B cell (primary cell): ENCODE measurements around the gene LCE3A. TPM values are rescaled to one million over a fixed set of nuclear protein-coding genes. Genes with fewer than 3 reads are reported as not detected.

Experiments
- ATAC-seq: fragments of 200-7000 bp; cut with Tn5 transposase; one replicate; pipeline ENCODE4 v1.10.0; 2021; ENCODE audit warnings: low read depth, mild to moderate bottlenecking, moderate number of reproducible peaks, moderate library complexity
- CTCF ChIA-PET: fragments of 350-600 bp; sonication (Branson Sonifier 250); formaldehyde crosslinking; loops from one replicate; lab custom pipeline; 2021; ENCODE audit warnings: antibody characterized with exemption, inconsistent platforms; lab: Charles Lee
- POLR2A ChIA-PET: fragments of 350-600 bp; sonication (Branson Sonifier 250); formaldehyde crosslinking; loops from one replicate; lab custom pipeline; 2021; ENCODE audit warnings: antibody characterized with exemption; lab: Charles Lee
- DNase-seq: peaks from one replicate; pipeline ENCODE4 v3.0.0; 2013
- H2AFZ ChIP-seq: 2 replicates; pipeline ENCODE4 v1.6.1; 2012; ENCODE audit warnings: mild to moderate bottlenecking, low read depth, low read length; ENCODE audit not compliant: insufficient read depth, poor library complexity, severe bottlenecking
- H3K27ac ChIP-seq, 2 donors: 1 replicate in 1 of 2; 2 replicates in 1 of 2; pipeline ENCODE4 v1.5.1; 2012 to 2013; ENCODE audit warnings: low read length in 2 of 2, mild to moderate bottlenecking in 2 of 2, moderate library complexity in 1 of 2
- H3K27me3 ChIP-seq, 4 experiments: fragments of 200-600 bp in 1 of 4; sonication (generic) in 1 of 4; replicated peaks in 1 of 4; 1 replicate in 2 of 4; 2 replicates in 2 of 4; pipeline versions ENCODE4 v1.6.1 to v1.7.0; 2013 to 2016; ENCODE audit warnings: low read length in 3 of 4, mild to moderate bottlenecking in 2 of 4, mixed read lengths in 1 of 4, moderate library complexity in 1 of 4; ENCODE audit not compliant: insufficient read depth in 4 of 4, control insufficient read depth in 3 of 4; ENCODE audit errors: control extremely low read depth in 1 of 4
- H3K36me3 ChIP-seq, 2 experiments: replicated peaks in 1 of 2; 1 replicate in 1 of 2; 2 replicates in 1 of 2; pipeline versions ENCODE4 v1.6.1 to v1.7.1; 2013; ENCODE audit warnings: low read length in 1 of 2; ENCODE audit not compliant: insufficient read depth in 2 of 2, control insufficient read depth in 1 of 2; ENCODE audit errors: control extremely low read depth in 1 of 2, extremely low read depth in 1 of 2
- H3K4me1 ChIP-seq, 2 donors: fragments of 200-600 bp in 1 of 2; sonication (generic) in 1 of 2; 1 replicate in 1 of 2; 2 replicates in 1 of 2; pipeline versions ENCODE4 v1.5.1 to v1.6.1; 2013 to 2017; ENCODE audit warnings: low read length in 2 of 2; ENCODE audit not compliant: control insufficient read depth in 2 of 2, insufficient read depth in 2 of 2
- H3K4me2 ChIP-seq: replicated peaks from 2 replicates; pipeline ENCODE3; 2012; ENCODE audit warnings: mild to moderate bottlenecking, low read depth, low read length; ENCODE audit not compliant: poor library complexity, severe bottlenecking
- H3K4me3 ChIP-seq, 5 experiments: fragments of 200-600 bp in 1 of 5; sonication (generic) in 1 of 5; 1 replicate in 3 of 5; 2 replicates in 2 of 5; pipeline versions ENCODE4 v1.5.1 to v1.7.0; 2011 to 2016; ENCODE audit warnings: low read length in 4 of 5, mild to moderate bottlenecking in 4 of 5, low read depth in 2 of 5, control low read depth in 1 of 5, moderate library complexity in 1 of 5; ENCODE audit not compliant: insufficient read depth in 1 of 5; ENCODE audit errors: control extremely low read depth in 1 of 5, extremely low read depth in 1 of 5
- H3K79me2 ChIP-seq: fragments of 200-600 bp; sonication (generic); one replicate; pipeline ENCODE4 v1.6.0; 2016; ENCODE audit warnings: low read length; ENCODE audit not compliant: control insufficient read depth, insufficient read depth
- H3K9ac ChIP-seq: fragments of 200-600 bp; sonication (generic); 2 replicates; pipeline ENCODE4 v1.6.1; 2017; ENCODE audit warnings: mild to moderate bottlenecking, low read length, moderate library complexity
- H3K9me3 ChIP-seq, 3 donors: one replicate each; pipeline versions ENCODE4 v1.6.1 to v1.7.1; 2013; ENCODE audit warnings: low read length in 2 of 3; ENCODE audit not compliant: control insufficient read depth in 2 of 3, insufficient read depth in 1 of 3; ENCODE audit errors: control extremely low read depth in 1 of 3
- H4K20me1 ChIP-seq: 2 replicates; pipeline ENCODE4 v1.6.0; 2012; ENCODE audit warnings: mild to moderate bottlenecking, low read length; ENCODE audit not compliant: insufficient read depth, control insufficient read depth, poor library complexity, severe bottlenecking
- H3K27ac Mint-ChIP-seq: one replicate; pipeline ENCODE4 v1.8.0; 2021; ENCODE audit warnings: mixed read lengths
- H3K27me3 Mint-ChIP-seq: one replicate; pipeline ENCODE4 v1.8.0; 2021; ENCODE audit warnings: mixed read lengths
- H3K4me1 Mint-ChIP-seq: one replicate; pipeline ENCODE4 v1.8.0; 2021; ENCODE audit warnings: mixed read lengths
- H3K4me3 Mint-ChIP-seq: one replicate; pipeline ENCODE4 v1.8.0; 2021; ENCODE audit warnings: mixed read lengths
- H3K9me3 Mint-ChIP-seq: one replicate; pipeline ENCODE4 v1.8.0; 2022; ENCODE audit warnings: mixed read lengths; ENCODE audit not compliant: insufficient read depth
- EZH2 ChIP-seq: IDR thresholded peaks from 2 replicates; pipeline ENCODE4 v1.6.1; 2012; ENCODE audit warnings: borderline replicate concordance, low read depth, mild to moderate bottlenecking, moderate library complexity, low read length; ENCODE audit not compliant: insufficient read depth, poor library complexity, severe bottlenecking
- WGBS: methylation state at CpG from one replicate; pipeline ENCODE4 v1.1.5; 2013; ENCODE audit warnings: missing lambda C conversion rate; ENCODE audit not compliant: insufficient coverage; 5-methylcytosine and 5-hydroxymethylcytosine counted together
- intact Hi-C: fragments of 100-400 bp; cut with micrococcal nuclease; formaldehyde crosslinking; loops from one replicate; pipeline ENCODE4 v1.10.0; 2022
- polyA plus RNA-seq: library from polyadenylated mRNA; depleted of rRNA; stranded (reverse); fragments of >200 nt; gene quantifications from 2 replicates; pipeline ENCODE4 v1.2.3, GENCODE V29; 2012
- total RNA-seq, 2 donors: library from RNA; stranded (reverse); fragments of 120-200 nt in 1 of 2; gene quantifications; 1 replicate in 1 of 2; 2 replicates in 1 of 2; pipeline versions ENCODE4 v1.2.3 to v1.2.4, GENCODE V29; 2013 to 2022
- TF ChIP-seq, protein P1 (sequence below): fragments of 200-600 bp; IDR thresholded peaks from one replicate; pipeline ENCODE4 v1.8.0; 2022; ENCODE audit warnings: antibody characterized with exemption, mild to moderate bottlenecking

Gene LCE3A
- total and polyA plus RNA-seq, 2 donors (not counting 1 experiment from before 2014, with no cell fraction given): not detected

DNA sequence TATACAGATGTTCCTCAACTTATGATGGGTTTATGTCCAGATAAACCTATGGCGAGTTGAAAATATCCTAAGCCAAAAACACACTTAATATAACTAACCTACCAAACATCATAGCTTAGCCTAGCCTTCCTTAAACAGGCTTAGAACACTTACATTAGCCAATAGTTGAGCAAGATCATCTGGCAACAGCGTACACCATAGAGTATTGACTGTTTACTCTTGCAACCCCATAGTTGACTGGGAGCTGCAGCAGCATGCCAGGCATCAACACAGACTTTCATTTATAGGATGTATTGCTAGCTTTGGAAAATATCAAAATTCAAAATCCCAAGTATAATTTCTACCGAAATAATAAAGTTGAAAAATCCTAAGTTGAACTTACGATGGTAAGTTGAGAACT is 34.8 kb upstream of the LCE3A start:
- H3K27ac ChIP-seq: no peak overlapping the region
- Mint-ChIP-seq H3K4me3 (no peak overlapping the region), H3K4me1 (no peaks in the 10 kb centered on the region), H3K9me3 (no peaks in the 10 kb centered on the region), H3K27me3 (peaks cover 25% of the 10 kb centered on the region), H3K27ac (no peak overlapping the region)
- H3K4me3 ChIP-seq: no peak overlapping the region
- H3K9me3 ChIP-seq: no peaks in the 10 kb centered on the region
- H3K36me3 ChIP-seq: no peaks in the 10 kb centered on the region
- H3K4me1 ChIP-seq: no peaks in the 10 kb centered on the region
- CTCF ChIA-PET: interaction anchor here (0.7 kb wide), 1 partner anchor 37 kb away, joined by 4 read pairs; no protein-coding TSS in a partner anchor
- no CpG with 5 or more reads among the region's 4 CpGs for WGBS
- ATAC-seq (no peak), DNase-seq (no peak)
- H3K27me3 ChIP-seq: peaks cover 0 to 2% (median 0%) of the 10 kb centered on the region in 4 experiments
- POLR2A ChIA-PET: no interaction called here
- H2AFZ ChIP-seq: no peak overlapping the region
- no peak for TF ChIP-seq EZH2
- TF ChIP-seq, protein P1, sequence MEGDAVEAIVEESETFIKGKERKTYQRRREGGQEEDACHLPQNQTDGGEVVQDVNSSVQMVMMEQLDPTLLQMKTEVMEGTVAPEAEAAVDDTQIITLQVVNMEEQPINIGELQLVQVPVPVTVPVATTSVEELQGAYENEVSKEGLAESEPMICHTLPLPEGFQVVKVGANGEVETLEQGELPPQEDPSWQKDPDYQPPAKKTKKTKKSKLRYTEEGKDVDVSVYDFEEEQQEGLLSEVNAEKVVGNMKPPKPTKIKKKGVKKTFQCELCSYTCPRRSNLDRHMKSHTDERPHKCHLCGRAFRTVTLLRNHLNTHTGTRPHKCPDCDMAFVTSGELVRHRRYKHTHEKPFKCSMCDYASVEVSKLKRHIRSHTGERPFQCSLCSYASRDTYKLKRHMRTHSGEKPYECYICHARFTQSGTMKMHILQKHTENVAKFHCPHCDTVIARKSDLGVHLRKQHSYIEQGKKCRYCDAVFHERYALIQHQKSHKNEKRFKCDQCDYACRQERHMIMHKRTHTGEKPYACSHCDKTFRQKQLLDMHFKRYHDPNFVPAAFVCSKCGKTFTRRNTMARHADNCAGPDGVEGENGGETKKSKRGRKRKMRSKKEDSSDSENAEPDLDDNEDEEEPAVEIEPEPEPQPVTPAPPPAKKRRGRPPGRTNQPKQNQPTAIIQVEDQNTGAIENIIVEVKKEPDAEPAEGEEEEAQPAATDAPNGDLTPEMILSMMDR: no peak
- H4K20me1 ChIP-seq: no peaks in the 10 kb centered on the region
- no peak overlapping the region for H3K9ac ChIP-seq
- H3K4me2 ChIP-seq: no peak overlapping the region
- intact Hi-C loops: no loop called here
- no peaks in the 10 kb centered on the region for H3K79me2 ChIP-seq

DNA sequence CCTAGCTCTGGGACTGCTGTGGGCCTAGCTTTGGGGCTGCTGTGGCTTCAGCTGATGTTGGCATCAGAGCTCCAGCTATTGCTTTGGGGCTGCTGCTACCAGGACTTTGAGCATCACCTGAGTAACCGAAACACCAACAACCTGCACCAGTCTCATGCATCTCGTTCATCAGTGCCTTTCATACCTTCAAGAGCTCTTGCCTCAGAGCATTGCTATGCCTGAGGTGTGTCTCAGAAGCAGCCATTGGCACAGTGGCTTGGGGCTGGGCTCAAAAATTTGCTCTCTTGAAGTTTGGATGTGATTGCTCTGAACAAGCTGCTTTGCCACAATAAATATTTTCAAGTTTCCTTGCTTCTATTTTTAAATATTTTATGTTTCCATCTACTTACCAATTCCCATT is 33.6 kb upstream of the LCE3A start:
- Mint-ChIP-seq H3K4me3 (no peak overlapping the region), H3K27me3 (peaks cover 27% of the 10 kb centered on the region), H3K27ac (no peak overlapping the region), H3K9me3 (no peaks in the 10 kb centered on the region), H3K4me1 (no peaks in the 10 kb centered on the region)
- DNase-seq (no peak), ATAC-seq (no peak)
- CTCF ChIA-PET: no interaction called here
- Histone ChIP-seq H4K20me1 (no peaks in the 10 kb centered on the region), H3K36me3 (no peaks in the 10 kb centered on the region), H2AFZ (no peak overlapping the region), H3K27me3 (peaks cover 0 to 2% (median 0%) of the 10 kb centered on the region in 4 experiments), H3K9ac (no peak overlapping the region), H3K9me3 (no peaks in the 10 kb centered on the region), H3K27ac (no peak overlapping the region), H3K4me2 (no peak overlapping the region), H3K4me3 (no peak overlapping the region), H3K79me2 (no peaks in the 10 kb centered on the region), H3K4me1 (no peaks in the 10 kb centered on the region)
- 80% methylated on average over 1 of the region's 2 CpGs for WGBS
- POLR2A ChIA-PET: no interaction called here
- TF ChIP-seq, protein P1: no peak
- TF ChIP-seq EZH2: no peak
- intact Hi-C loops: no loop called here
